ENCODE results near the gene HLA-DOA.

The HLA-DOA gene

DNA sequence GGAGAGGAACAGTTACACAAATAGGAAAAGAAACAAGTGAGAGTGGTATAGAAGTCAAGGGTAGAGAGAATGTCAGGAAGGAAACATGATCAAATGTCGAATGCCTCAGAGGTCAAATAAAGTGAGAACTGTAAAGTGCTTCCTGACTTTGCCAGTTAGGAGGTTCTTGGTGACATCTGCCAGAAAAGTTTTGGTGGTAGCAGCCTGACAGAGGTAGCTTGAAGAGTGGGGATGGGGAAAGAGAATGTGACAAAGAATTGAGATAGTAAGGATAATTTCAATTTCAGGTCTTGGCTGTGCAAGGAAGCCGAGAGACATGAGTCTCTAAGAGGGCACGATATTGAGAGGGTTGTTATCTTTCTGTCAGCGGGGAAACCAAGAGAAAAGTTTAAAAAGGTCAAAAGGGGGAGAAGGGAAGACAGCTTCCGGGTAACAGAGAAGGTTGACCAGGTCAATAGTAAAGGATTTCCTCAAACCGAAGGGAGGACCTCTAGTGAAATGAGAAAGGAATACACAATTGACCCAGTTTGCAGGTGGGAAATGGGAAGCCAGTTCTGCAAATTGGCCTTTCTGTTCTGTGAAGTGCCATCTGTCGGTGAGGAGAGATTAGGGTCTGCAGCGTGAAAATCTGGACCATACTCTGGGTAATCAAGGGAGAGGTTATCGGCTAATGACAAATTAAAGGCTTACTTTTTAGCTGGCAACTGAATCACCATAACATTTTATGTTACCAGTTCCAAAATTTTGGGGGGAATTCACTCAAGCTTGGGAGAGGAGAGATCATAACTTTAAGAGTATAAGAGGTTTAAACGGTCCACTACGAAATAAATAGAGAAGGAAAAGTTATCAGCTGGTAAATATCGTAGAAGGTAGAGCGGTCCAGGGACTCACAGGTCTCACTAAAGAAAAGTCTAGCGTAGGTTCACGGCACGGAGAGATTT lies 42.0 kb downstream of the HLA-DOA start:
- FAIRE-seq (peak; percentile 26), DNase-seq (ENCODE audit: low spot score) (peak; percentile 34)

- DNase-seq (ENCODE audit: low spot score), result no peak
- FAIRE-seq, result no peak
These were observed 44.6 kb downstream of the HLA-DOA start for GRCh38 chr6:32964776-32965175.

DNA sequence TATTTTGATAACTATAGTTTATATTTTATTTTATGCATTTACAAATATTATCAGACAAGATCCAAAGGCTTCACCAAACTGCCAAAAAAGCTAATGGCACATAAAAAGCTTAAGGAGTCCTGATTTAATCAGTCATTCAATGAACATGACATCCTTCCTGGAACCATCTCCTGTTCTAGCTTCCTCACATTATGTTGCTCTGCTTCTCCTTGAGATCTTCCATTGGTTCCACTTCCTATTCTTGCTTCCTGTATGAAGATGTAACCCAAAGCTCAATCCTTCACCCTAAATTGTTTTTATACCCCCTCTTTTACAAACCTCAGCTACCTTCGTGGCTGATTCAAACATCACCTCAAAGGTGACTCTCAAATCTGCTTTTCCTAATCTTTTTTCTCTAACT lies 45.5 kb downstream of the HLA-DOA start:
- no peak for DNase-seq (ENCODE audit: low spot score)
- FAIRE-seq, result no peak

DNA sequence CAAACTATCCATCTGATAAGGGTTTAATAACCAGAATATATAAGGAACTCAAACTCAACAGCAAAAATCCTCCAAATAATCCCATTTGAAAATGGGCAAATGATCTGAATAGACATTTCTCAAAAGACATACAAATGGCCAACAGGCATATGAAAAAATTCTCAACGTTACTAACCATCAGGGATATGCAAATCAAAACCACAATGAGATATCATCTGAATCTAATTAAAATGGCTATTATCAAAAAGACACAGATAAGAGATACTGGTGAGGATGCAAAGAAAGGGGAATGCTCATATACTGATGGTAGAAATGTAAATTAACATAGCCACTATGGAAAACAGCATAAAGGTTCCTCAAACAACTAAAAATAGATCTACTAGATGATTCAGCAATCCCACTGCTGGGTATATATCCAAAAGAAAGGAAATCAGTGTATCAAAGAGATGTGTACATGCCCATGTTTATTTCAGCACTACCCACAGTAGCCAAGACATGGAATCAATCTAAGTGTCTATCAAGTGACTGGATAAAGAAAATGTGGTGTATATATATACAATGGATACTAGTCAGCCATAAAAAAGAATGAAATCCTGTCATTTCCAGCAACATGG lies 47.1 kb downstream of the HLA-DOA start:
- FAIRE-seq (no peak), DNase-seq (ENCODE audit: low spot score) (no peak)

DNA sequence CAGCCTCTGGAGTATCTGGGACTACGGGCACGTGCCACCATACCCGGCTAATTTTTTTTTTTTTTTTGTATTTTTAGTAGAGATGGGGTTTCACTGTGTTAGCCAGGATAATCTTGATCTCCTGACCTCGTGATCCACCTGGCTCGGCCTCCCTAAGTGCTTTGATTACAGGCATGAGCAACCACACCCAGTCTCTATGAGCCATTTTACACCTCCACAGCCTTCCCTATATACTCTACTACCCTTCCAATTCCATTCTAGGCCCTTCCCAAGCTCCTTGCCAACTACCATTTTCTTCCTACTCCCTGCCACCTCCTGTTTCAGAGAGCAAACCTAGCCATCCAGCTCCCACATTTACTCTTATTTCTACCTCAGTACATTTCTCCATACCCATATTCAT lies 48.8 kb downstream of the HLA-DOA start:
- FAIRE-seq, result no peak
- no peak for DNase-seq (ENCODE audit: low spot score)

GRCh38 chr6:32956176-32956575 lies 53.2 kb downstream of the HLA-DOA start:
- FAIRE-seq, result no peak
- no peak for DNase-seq (ENCODE audit: low spot score)

GRCh38 chr6:32954986-32955802 lies 54.2 kb downstream of the HLA-DOA start:
- FAIRE-seq, result no peak
- no peak for DNase-seq (ENCODE audit: low spot score)

- no peak for DNase-seq (ENCODE audit: low spot score)
- FAIRE-seq, result no peak
These were observed 55.1 kb downstream of the HLA-DOA start for GRCh38 chr6:32954267-32954666.

Measured in RCC 7860 (cell line).